ENCODE data around the gene CHCHD1.

DNA sequence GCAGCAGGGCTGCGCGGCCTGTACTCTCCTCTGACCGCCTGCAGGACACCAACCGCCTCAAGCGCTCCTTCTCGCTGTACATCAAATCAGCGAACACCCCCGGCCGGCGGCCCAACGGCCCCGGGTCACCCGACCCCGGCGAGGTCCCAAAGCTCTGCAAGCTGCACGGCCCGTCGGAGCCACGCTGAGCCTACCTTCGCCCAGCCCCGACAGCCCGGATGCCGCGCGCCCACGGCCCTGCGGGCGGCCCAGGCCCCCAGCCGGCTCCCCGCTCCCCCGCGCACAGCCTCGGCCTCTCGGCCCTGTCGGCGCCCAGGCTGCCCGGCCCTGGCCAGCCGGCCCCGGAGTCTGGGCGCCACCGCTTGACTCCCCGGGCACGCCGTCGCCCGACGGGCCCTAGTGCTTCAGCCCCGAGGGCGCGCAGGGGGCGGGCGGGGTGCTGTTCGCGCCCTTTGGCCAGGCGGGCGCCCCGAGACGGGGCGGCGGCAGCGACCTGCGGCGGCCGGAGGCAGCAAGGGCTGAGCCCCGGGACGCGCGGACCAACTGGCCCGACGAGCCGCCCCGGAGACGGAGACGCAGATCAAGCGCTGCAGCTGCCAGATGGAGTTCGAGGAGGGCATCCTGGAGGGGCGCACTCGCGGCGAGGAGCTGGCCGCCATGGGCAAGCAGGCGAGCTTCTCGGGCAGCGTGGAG is 48.8 kb upstream of the CHCHD1 start:
- TF ChIP-seq, protein P1, sequence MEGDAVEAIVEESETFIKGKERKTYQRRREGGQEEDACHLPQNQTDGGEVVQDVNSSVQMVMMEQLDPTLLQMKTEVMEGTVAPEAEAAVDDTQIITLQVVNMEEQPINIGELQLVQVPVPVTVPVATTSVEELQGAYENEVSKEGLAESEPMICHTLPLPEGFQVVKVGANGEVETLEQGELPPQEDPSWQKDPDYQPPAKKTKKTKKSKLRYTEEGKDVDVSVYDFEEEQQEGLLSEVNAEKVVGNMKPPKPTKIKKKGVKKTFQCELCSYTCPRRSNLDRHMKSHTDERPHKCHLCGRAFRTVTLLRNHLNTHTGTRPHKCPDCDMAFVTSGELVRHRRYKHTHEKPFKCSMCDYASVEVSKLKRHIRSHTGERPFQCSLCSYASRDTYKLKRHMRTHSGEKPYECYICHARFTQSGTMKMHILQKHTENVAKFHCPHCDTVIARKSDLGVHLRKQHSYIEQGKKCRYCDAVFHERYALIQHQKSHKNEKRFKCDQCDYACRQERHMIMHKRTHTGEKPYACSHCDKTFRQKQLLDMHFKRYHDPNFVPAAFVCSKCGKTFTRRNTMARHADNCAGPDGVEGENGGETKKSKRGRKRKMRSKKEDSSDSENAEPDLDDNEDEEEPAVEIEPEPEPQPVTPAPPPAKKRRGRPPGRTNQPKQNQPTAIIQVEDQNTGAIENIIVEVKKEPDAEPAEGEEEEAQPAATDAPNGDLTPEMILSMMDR (IDR thresholded peaks at IDR 0.05; ENCODE audit: insufficient read depth, low read depth, low read length) = no peak
- no peak for TF ChIP-seq EZH2 (IDR thresholded peaks at IDR 0.05; ENCODE audit: insufficient read depth, low read length)
